Keratinocyte (primary cell): ENCODE results near the gene RPH3AL.

Experiments
- EZH2 ChIP-seq: IDR thresholded peaks from one replicate; pipeline ENCODE4 v1.6.1; 2012; ENCODE audit warnings: inconsistent platforms, mild to moderate bottlenecking, low read length, moderate library complexity
- TF ChIP-seq, protein P1 (sequence below), 3 experiments: IDR thresholded peaks in 1 of 3; conservative IDR thresholded peaks in 1 of 3; optimal IDR thresholded peaks in 1 of 3; 2 replicates in 2 of 3; 3 replicates in 1 of 3; pipeline versions ENCODE3 to v1.5.1; 2011; ENCODE audit warnings: low read length in 3 of 3, mild to moderate bottlenecking in 3 of 3, moderate library complexity in 2 of 3, control low read depth in 1 of 3, inconsistent platforms in 1 of 3; ENCODE audit not compliant: insufficient read depth in 2 of 3; ENCODE audit errors: extremely low read depth in 1 of 3

DNA sequence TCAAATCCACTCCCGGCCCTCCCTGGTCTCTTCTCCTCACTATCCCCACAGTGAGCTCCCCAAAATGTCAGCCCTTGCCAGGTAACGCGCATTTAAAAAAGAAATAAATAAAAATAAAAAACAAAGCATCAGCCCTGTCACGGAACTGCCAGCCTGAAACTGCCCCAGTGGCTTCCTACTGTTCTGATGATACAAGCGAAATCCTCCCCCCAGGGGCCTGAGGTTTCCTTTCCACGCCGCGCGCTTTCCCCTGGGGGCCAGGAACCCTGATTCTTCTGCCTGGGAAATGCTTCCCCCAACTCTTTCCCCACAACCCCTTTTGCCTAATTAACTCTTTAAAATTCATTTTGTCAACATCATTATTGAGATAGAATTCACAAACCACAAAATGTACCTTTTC lies 12.2 kb upstream of the RPH3AL start:
- TF ChIP-seq EZH2, result no peak
- TF ChIP-seq, protein P1, sequence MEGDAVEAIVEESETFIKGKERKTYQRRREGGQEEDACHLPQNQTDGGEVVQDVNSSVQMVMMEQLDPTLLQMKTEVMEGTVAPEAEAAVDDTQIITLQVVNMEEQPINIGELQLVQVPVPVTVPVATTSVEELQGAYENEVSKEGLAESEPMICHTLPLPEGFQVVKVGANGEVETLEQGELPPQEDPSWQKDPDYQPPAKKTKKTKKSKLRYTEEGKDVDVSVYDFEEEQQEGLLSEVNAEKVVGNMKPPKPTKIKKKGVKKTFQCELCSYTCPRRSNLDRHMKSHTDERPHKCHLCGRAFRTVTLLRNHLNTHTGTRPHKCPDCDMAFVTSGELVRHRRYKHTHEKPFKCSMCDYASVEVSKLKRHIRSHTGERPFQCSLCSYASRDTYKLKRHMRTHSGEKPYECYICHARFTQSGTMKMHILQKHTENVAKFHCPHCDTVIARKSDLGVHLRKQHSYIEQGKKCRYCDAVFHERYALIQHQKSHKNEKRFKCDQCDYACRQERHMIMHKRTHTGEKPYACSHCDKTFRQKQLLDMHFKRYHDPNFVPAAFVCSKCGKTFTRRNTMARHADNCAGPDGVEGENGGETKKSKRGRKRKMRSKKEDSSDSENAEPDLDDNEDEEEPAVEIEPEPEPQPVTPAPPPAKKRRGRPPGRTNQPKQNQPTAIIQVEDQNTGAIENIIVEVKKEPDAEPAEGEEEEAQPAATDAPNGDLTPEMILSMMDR (optimal IDR thresholded peaks at IDR 0.05 in 1 of 3, IDR thresholded peaks at IDR 0.05 in 1 of 3, conservative IDR thresholded peaks at IDR 0.05 in 1 of 3; ENCODE audit: extremely low read depth in 1 of 3, insufficient read depth in 2 of 3, low read length in 3 of 3), result no peak
